ENCODE data around the gene INTS11. TPM values are rescaled to one million over a fixed set of nuclear protein-coding genes. Genes with fewer than 3 reads are reported as not detected.
A peak's percentile ranks its signal among the peaks of the same experiment; 100 is the strongest.

INTS11 gene
- total and polyA plus RNA-seq, 9 of the 15 experiments (the other 6 are each of a cell fraction or from before 2014, with no cell fraction given), result 3.6 to 183 (median 110) TPM

GRCh38 chr1:1293263-1294249 lies 30.9 kb downstream of the INTS11 start (continued):
- TF ChIP-seq ETS1 (conservative IDR thresholded peaks at IDR 0.05; ENCODE audit: control insufficient read depth, low read depth, low read length) (peak; percentile 58), U2AF1 (optimal IDR thresholded peaks at IDR 0.05; ENCODE audit: low read depth, low read length) (no peak), TEAD1 (CRISPR knock-in tag; IDR thresholded peaks at IDR 0.05) (no peak), CBX1 (IDR thresholded peaks at IDR 0.05; ENCODE audit: low read depth) (no peak; the same call in 1 of the 2 replicates), KLF13 (tag; IDR thresholded peaks at IDR 0.05; ENCODE audit: borderline replicate concordance, low read depth) (0 out of 2 replicates have a peak, but pooled peaks have one; percentile 22), BRD9 (IDR thresholded peaks at IDR 0.05; ENCODE audit: low read depth, partially characterized antibody) (no peak), TBP (optimal IDR thresholded peaks at IDR 0.05; ENCODE audit: low read depth, low read length) (peak; percentile 25), MEIS2 (IDR thresholded peaks at IDR 0.05; ENCODE audit: partially characterized antibody) (no peak), VEZF1 (CRISPR knock-in tag; IDR thresholded peaks at IDR 0.05) (peak; percentile 48; the same call in 1 of the 2 replicates), ZBTB2 (IDR thresholded peaks at IDR 0.05) (no peak), HDAC6 (IDR thresholded peaks at IDR 0.05; ENCODE audit: low read depth, low read length) (no peak), ZNF232 (CRISPR knock-in tag; IDR thresholded peaks at IDR 0.05) (no peak), RBBP5 (IDR thresholded peaks at IDR 0.05; ENCODE audit: borderline replicate concordance, insufficient read depth, low read length, poor library complexity, severe bottlenecking) (no peak), YY1 (IDR thresholded peaks at IDR 0.05; ENCODE audit: borderline replicate concordance in 1 of 3, control insufficient read depth in 1 of 3, extremely low read depth in 1 of 3, insufficient read depth in 3 of 3, insufficient read length in 1 of 3, insufficient replicate concordance in 2 of 3, low read depth in 1 of 3, low read length in 2 of 3) (peak in 2 of 3 experiments; percentile 79), POLR2AphosphoS2 (IDR thresholded peaks at IDR 0.05; ENCODE audit: low read length) (no peak), HDGF (IDR thresholded peaks at IDR 0.05) (no peak), SMAD2 (IDR thresholded peaks at IDR 0.05; ENCODE audit: low read depth, low read length) (no peak), GABPA (tag; conservative IDR thresholded peaks at IDR 0.05; ENCODE audit: low read depth) (no peak), CBX5 (IDR thresholded peaks at IDR 0.05; ENCODE audit: borderline replicate concordance, low read depth) (no peak), ZNF253 (CRISPR knock-in tag; conservative IDR thresholded peaks at IDR 0.05) (no peak), SIN3A (IDR thresholded peaks at IDR 0.05; ENCODE audit: borderline replicate concordance in 2 of 2, control insufficient read depth in 1 of 2, low read depth in 2 of 2, low read length in 2 of 2) (0 out of 4 replicates have a peak, but pooled peaks of 1 of the 2 experiments have one; percentile 34)

Data from K562 (cell line).